ENCODE measurements around the gene CACNG7. TPM values are rescaled to one million over a fixed set of nuclear protein-coding genes. Genes with fewer than 3 reads are reported as not detected.

CACNG7 gene
- polyA plus RNA-seq, 4 donors, result 0.78 to 0.79 TPM; not detected in 2

DNA sequence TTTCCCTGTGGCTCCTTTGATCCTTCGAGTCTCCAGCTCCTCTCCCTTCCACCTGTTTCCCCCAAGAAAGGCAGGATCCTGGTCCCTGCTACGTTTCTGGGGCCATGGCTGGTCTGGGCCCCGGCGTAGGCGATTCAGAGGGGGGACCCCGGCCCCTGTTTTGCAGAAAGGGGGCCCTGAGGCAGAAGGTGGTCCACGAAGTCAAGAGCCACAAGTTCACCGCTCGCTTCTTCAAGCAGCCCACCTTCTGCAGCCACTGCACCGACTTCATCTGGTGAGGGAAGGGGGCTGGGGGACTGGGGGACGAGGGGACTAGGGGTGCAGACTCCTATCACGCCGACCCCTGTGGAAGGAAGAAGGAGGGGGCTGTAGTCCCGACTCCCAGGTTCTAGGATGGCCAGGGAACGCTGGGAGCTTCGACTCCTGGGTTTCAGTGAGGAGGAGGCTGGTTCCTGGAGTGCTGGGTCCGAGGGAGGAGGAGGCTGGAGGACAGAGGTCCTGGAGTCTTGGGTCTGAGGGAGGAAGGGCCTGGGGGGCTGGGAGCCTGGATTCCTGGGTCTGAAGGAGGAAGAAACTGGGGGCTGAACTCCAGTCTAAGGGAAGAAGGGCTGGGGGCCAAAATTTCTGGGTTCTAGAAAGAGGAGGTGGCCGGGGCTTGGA is 26.6 kb upstream of the CACNG7 start:
- Histone ChIP-seq H3K27me3 (ENCODE audit: control insufficient read depth in 3 of 3, insufficient read depth in 3 of 3, low read length in 3 of 3) (peaks cover 5 to 49% (median 19%) of the 10 kb centered on the region in 3 donors), H3K4me3 (ENCODE audit: low read depth in 1 of 3, low read length in 3 of 3) (no peak overlapping the region)
- WGBS, 3 donors, result 4 to 8% (median 6%) methylated on average over 18 of the region's 18 CpGs

DNA sequence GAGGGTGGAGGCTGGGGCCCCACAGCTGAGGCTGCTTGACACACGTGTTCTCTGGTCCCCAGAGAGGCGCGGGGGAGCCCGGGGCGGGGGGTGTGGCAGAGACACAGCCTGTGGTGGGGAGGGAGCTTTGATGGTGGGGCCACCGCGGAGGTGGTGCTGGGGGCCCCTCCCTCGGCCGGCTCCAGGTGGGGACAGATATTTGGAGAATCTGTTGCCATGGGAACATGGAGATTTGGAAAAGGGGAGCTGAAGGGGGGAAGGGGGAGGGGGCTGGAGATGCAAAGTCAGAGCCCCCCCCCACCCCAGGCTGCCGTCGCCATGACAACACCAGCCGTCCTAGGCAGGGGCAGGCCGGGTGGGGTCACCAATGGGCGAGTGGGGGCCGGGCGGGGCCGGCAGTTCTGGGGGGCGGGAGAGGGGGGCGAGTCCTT is 25.8 kb upstream of the CACNG7 start:
- peaks cover 5 to 49% (median 19%) of the 10 kb centered on the region in 3 donors for H3K27me3 ChIP-seq (ENCODE audit: control insufficient read depth in 3 of 3, insufficient read depth in 3 of 3, low read length in 3 of 3)
- FAIRE-seq (no peak), DNase-seq (no peak)
- 1 to 3% (median 1%) methylated on average over 12 to 19 of the region's 19 CpGs for WGBS, 3 donors
- H3K36me3 ChIP-seq (ENCODE audit: control insufficient read depth in 3 of 3, insufficient read depth in 2 of 3, low read depth in 1 of 3, low read length in 3 of 3), result no peaks in the 10 kb centered on the region
- H3K4me3 ChIP-seq (ENCODE audit: low read depth in 1 of 3, low read length in 3 of 3), result no peak overlapping the region
- no peak overlapping the region for H3K27ac ChIP-seq (ENCODE audit: low read depth in 1 of 3, low read length in 2 of 3)
- H3K4me1 ChIP-seq (ENCODE audit: control insufficient read depth in 3 of 3, insufficient read depth in 2 of 3, low read depth in 1 of 3, low read length in 2 of 3), result peaks cover 0 to 15% (median 3%) of the 10 kb centered on the region in 3 donors
- H3K9me3 ChIP-seq (ENCODE audit: control insufficient read depth in 2 of 2, insufficient read depth in 1 of 2, low read depth in 1 of 2, low read length in 1 of 2), result no peaks in the 10 kb centered on the region

More for the DNA sequence above, 26.6 kb upstream of the CACNG7 start:
- peaks cover 0 to 15% (median 3%) of the 10 kb centered on the region in 3 donors for H3K4me1 ChIP-seq (ENCODE audit: control insufficient read depth in 3 of 3, insufficient read depth in 2 of 3, low read depth in 1 of 3, low read length in 2 of 3)
- no peak for DNase-seq
- no peaks in the 10 kb centered on the region for H3K36me3 ChIP-seq (ENCODE audit: control insufficient read depth in 3 of 3, insufficient read depth in 2 of 3, low read depth in 1 of 3, low read length in 3 of 3)
- H3K9me3 ChIP-seq (ENCODE audit: control insufficient read depth in 2 of 2, insufficient read depth in 1 of 2, low read depth in 1 of 2, low read length in 1 of 2), result no peaks in the 10 kb centered on the region
- no peak overlapping the region for H3K27ac ChIP-seq (ENCODE audit: low read depth in 1 of 3, low read length in 2 of 3)
- FAIRE-seq, result no peak

DNA sequence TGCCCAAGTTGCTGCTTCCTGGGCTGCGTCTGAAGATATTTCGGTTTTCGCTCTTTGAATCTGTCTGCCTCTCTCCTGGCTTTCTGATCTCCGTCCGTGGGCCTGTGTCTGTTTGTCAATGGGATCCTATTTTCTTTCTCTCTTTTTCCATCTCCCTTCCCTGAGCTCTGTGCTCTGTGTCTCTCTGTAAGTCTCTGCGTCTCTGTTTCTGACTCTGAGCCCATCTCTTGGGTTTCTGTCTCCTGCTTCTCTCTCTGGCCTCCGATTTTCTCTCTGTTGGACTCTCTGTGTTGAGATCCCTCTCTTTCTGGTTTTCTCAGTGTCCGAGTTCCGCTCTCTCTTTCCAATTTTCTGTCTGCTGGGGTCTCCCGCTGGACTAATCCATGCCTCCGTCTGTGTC is 25.3 kb upstream of the CACNG7 start:
- H3K4me1 ChIP-seq (ENCODE audit: control insufficient read depth in 3 of 3, insufficient read depth in 2 of 3, low read depth in 1 of 3, low read length in 2 of 3), result peaks cover 0 to 14% (median 3%) of the 10 kb centered on the region in 3 donors
- FAIRE-seq (no peak), DNase-seq (no peak)
- H3K27ac ChIP-seq (ENCODE audit: low read depth in 1 of 3, low read length in 2 of 3), result no peak overlapping the region
- H3K36me3 ChIP-seq (ENCODE audit: control insufficient read depth in 3 of 3, insufficient read depth in 2 of 3, low read depth in 1 of 3, low read length in 3 of 3), result no peaks in the 10 kb centered on the region
- no peak overlapping the region for H3K4me3 ChIP-seq (ENCODE audit: low read depth in 1 of 3, low read length in 3 of 3)
- peaks cover 5 to 49% (median 19%) of the 10 kb centered on the region in 3 donors for H3K27me3 ChIP-seq (ENCODE audit: control insufficient read depth in 3 of 3, insufficient read depth in 3 of 3, low read length in 3 of 3)
- 17 to 32% (median 22%) methylated on average over 11 of the region's 11 CpGs for WGBS, 3 donors
- no peaks in the 10 kb centered on the region for H3K9me3 ChIP-seq (ENCODE audit: control insufficient read depth in 2 of 2, insufficient read depth in 1 of 2, low read depth in 1 of 2, low read length in 1 of 2)

DNA sequence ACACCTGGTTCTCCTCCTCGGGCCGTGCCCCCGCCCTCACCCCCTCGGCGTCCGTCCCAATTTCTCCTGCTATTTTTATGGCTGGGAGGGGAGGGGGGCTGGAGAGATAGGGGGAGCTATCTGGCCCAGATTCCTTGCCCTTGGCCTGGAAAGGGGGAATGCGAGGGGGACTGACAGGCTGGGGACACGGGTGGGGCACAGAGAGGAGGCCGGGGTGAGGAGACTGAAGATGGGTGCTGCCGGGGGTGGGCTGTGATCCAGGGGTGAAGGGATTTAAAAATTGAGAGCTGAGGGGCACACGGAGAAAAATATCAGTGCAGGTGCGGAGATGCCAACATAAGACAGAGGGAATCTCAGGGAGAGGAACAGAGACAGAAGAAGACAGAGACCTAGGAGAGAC is 24.8 kb upstream of the CACNG7 start:
- WGBS, 3 donors, result 21 to 28% (median 25%) methylated on average over 12 of the region's 12 CpGs
- Histone ChIP-seq H3K9me3 (ENCODE audit: control insufficient read depth in 2 of 2, insufficient read depth in 1 of 2, low read depth in 1 of 2, low read length in 1 of 2) (no peaks in the 10 kb centered on the region), H3K4me3 (ENCODE audit: low read depth in 1 of 3, low read length in 3 of 3) (no peak overlapping the region), H3K27me3 (ENCODE audit: control insufficient read depth in 3 of 3, insufficient read depth in 3 of 3, low read length in 3 of 3) (peaks cover 5 to 49% (median 19%) of the 10 kb centered on the region in 3 donors), H3K27ac (ENCODE audit: low read depth in 1 of 3, low read length in 2 of 3) (no peak overlapping the region), H3K36me3 (ENCODE audit: control insufficient read depth in 3 of 3, insufficient read depth in 2 of 3, low read depth in 1 of 3, low read length in 3 of 3) (no peaks in the 10 kb centered on the region), H3K4me1 (ENCODE audit: control insufficient read depth in 3 of 3, insufficient read depth in 2 of 3, low read depth in 1 of 3, low read length in 2 of 3) (peaks cover 0 to 10% (median 3%) of the 10 kb centered on the region in 3 donors)
- DNase-seq, result no peak
- no peak for FAIRE-seq

DNA sequence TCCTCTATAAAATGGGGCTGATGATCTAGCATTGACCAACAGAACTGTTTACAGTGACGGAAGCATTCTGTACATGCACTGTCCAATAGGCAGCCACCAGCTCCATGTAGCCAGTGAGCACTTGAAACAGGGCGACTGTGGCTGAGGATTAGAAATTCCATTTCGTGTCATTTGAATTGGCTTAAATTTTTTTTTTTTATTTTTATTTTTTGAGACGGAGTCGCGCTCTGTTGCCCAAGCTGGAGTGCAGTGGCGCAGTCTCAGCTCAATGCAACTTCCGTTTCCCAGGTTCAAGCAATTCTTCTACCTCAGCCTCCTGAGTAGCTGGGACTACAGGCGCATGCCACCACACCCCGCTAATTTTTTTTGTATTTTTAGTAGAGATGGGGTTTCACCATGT is 24.0 kb upstream of the CACNG7 start:
- Histone ChIP-seq H3K4me3 (ENCODE audit: low read depth in 1 of 3, low read length in 3 of 3) (no peak overlapping the region), H3K27me3 (ENCODE audit: control insufficient read depth in 3 of 3, insufficient read depth in 3 of 3, low read length in 3 of 3) (peaks cover 5 to 42% (median 19%) of the 10 kb centered on the region in 3 donors), H3K36me3 (ENCODE audit: control insufficient read depth in 3 of 3, insufficient read depth in 2 of 3, low read depth in 1 of 3, low read length in 3 of 3) (no peaks in the 10 kb centered on the region), H3K4me1 (ENCODE audit: control insufficient read depth in 3 of 3, insufficient read depth in 2 of 3, low read depth in 1 of 3, low read length in 2 of 3) (peaks cover 0 to 8% (median 1%) of the 10 kb centered on the region in 3 donors), H3K9me3 (ENCODE audit: control insufficient read depth in 2 of 2, insufficient read depth in 1 of 2, low read depth in 1 of 2, low read length in 1 of 2) (no peaks in the 10 kb centered on the region), H3K27ac (ENCODE audit: low read depth in 1 of 3, low read length in 2 of 3) (no peak overlapping the region)
- FAIRE-seq (no peak), DNase-seq (no peak)
- WGBS, 3 donors, result 85 to 93% (median 92%) methylated on average over 10 of the region's 10 CpGs

DNA sequence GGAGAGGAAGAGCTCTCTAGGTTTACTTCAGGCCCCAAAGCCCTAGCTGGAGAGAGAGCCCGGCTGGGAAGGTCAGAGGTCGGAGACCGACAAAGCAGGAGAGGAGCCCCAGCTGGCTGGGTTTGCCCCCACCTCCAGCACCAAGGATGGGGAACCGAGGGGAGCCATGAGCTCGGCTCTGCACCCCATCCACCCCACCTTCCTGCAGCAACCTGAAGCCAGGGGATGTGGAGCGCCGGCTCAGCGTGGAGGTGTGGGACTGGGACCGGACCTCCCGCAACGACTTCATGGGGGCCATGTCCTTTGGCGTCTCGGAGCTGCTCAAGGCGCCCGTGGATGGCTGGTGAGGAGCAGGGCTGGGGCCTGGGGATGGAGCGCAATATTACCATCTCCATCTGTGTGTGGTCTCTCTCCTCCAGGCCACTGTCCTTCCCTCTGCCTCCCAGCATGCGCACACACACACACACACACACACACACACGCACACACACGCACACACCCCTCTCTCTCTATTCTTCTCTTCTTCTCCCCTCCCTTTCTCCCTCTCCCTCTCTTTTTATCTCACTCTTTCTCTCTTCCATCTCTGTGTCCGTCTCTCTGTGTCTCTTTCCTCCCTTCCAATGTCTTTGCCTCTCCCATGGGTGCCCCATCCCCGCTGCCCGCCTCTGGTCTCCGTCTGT is 16.6 kb upstream of the CACNG7 start:
- WGBS, 3 donors, result 78 to 82% (median 81%) methylated on average over 21 to 23 of the region's 23 CpGs
- peaks cover 0 to 2% (median 0%) of the 10 kb centered on the region in 3 donors for H3K27me3 ChIP-seq (ENCODE audit: control insufficient read depth in 3 of 3, insufficient read depth in 3 of 3, low read length in 3 of 3)

DNA sequence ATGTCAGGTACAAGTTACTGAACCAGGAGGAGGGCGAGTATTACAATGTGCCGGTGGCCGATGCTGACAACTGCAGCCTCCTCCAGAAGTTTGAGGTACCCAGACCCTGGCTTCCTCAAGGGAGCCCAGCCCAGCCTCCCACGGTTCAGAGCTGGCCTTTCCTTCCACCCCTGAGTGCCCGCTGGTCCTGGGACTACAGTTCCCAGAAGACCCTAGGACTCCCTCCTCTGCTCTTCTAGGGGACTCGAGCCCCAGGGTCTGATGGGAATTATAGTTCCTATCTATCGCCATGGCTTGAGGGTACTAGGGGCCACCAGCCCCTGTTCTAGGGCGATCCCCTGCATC is 16.1 kb upstream of the CACNG7 start:
- Histone ChIP-seq H3K9me3 (ENCODE audit: control insufficient read depth in 2 of 2, insufficient read depth in 1 of 2, low read depth in 1 of 2, low read length in 1 of 2) (no peaks in the 10 kb centered on the region), H3K27ac (ENCODE audit: low read depth in 1 of 3, low read length in 2 of 3) (no peak overlapping the region), H3K27me3 (ENCODE audit: control insufficient read depth in 3 of 3, insufficient read depth in 3 of 3, low read length in 3 of 3) (peaks cover 0 to 4% (median 2%) of the 10 kb centered on the region in 3 donors), H3K4me1 (ENCODE audit: control insufficient read depth in 3 of 3, insufficient read depth in 2 of 3, low read depth in 1 of 3, low read length in 2 of 3) (peaks cover 0 to 1% (median 0%) of the 10 kb centered on the region in 3 donors), H3K4me3 (ENCODE audit: low read depth in 1 of 3, low read length in 3 of 3) (no peak overlapping the region), H3K36me3 (ENCODE audit: control insufficient read depth in 3 of 3, insufficient read depth in 2 of 3, low read depth in 1 of 3, low read length in 3 of 3) (no peaks in the 10 kb centered on the region)
- WGBS, 3 donors, result 51 to 62% (median 61%) methylated on average over 8 of the region's 8 CpGs
- no peak for FAIRE-seq
- DNase-seq, result no peak

More for the DNA sequence above, 16.6 kb upstream of the CACNG7 start:
- no peaks in the 10 kb centered on the region for H3K9me3 ChIP-seq (ENCODE audit: control insufficient read depth in 2 of 2, insufficient read depth in 1 of 2, low read depth in 1 of 2, low read length in 1 of 2)
- FAIRE-seq, result no peak
- H3K4me3 ChIP-seq (ENCODE audit: low read depth in 1 of 3, low read length in 3 of 3), result no peak overlapping the region
- peaks cover 0 to 1% (median 0%) of the 10 kb centered on the region in 3 donors for H3K4me1 ChIP-seq (ENCODE audit: control insufficient read depth in 3 of 3, insufficient read depth in 2 of 3, low read depth in 1 of 3, low read length in 2 of 3)
- DNase-seq, result no peak
- no peak overlapping the region for H3K27ac ChIP-seq (ENCODE audit: low read depth in 1 of 3, low read length in 2 of 3)
- no peaks in the 10 kb centered on the region for H3K36me3 ChIP-seq (ENCODE audit: control insufficient read depth in 3 of 3, insufficient read depth in 2 of 3, low read depth in 1 of 3, low read length in 3 of 3)

DNA sequence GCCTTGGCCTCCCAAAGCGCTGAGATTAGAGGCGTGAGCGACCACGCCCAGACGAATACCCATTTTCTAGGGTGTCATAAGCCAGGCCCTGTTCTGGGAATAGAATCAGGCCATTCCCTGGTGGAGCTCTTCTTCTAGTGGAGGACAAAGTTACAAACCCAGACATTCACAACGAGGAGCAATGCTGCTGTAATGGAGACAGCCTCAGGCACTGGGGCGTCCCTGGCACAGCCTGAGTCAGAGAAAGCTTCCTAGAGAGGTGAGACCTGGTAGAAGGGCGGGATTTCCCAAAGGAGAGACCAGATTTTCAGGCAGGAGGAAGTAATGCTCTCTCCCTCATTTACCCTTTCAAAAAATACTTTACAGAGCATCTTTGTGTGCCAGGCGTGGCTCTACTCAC is 14.4 kb upstream of the CACNG7 start:
- peaks cover 0 to 12% (median 4%) of the 10 kb centered on the region in 3 donors for H3K27me3 ChIP-seq (ENCODE audit: control insufficient read depth in 3 of 3, insufficient read depth in 3 of 3, low read length in 3 of 3)
- FAIRE-seq (no peak), DNase-seq (no peak)
- H3K4me3 ChIP-seq (ENCODE audit: low read depth in 1 of 3, low read length in 3 of 3), result no peak overlapping the region
- H3K27ac ChIP-seq (ENCODE audit: low read depth in 1 of 3, low read length in 2 of 3), result no peak overlapping the region
- no peaks in the 10 kb centered on the region for H3K9me3 ChIP-seq (ENCODE audit: control insufficient read depth in 2 of 2, insufficient read depth in 1 of 2, low read depth in 1 of 2, low read length in 1 of 2)
- 57 to 73% (median 65%) methylated on average over 9 of the region's 9 CpGs for WGBS, 3 donors
- H3K4me1 ChIP-seq (ENCODE audit: control insufficient read depth in 3 of 3, insufficient read depth in 2 of 3, low read depth in 1 of 3, low read length in 2 of 3), result peaks cover 0 to 1% (median 0%) of the 10 kb centered on the region in 3 donors
- no peaks in the 10 kb centered on the region for H3K36me3 ChIP-seq (ENCODE audit: control insufficient read depth in 3 of 3, insufficient read depth in 2 of 3, low read depth in 1 of 3, low read length in 3 of 3)

All from small intestine (tissue), 7 donors.